ENCODE measurements around the gene LRCH2. TPM values are rescaled to one million over a fixed set of nuclear protein-coding genes. Genes with fewer than 3 reads are reported as not detected.

Gene LRCH2
- total and polyA plus RNA-seq, 4 experiments from 2014 or later, result not detected

Other genes starting within 250 kb of the LRCH2 start
- gene IL13RA2, start 216.5 kb downstream of the LRCH2 start, total RNA-seq, result not detected
- not detected for gene IL13RA2, start 216.5 kb downstream of the LRCH2 start, polyA plus RNA-seq
- gene RBMXL3, start 44.7 kb downstream of the LRCH2 start, total RNA-seq, result not detected
- not detected for gene RBMXL3, start 44.7 kb downstream of the LRCH2 start, polyA plus RNA-seq
- not detected for gene LUZP4, start 55.6 kb upstream of the LRCH2 start, total RNA-seq
- gene LUZP4, start 55.6 kb upstream of the LRCH2 start, polyA plus RNA-seq, result not detected

Data from CD4-positive, alpha-beta memory T cell (primary cell).